Measurements from ENCODE around the gene SLC22A16.
A peak's percentile ranks its signal among the peaks of the same experiment; 100 is the strongest.
"Not testable (repeated sequence)": the region's sequence is repeated elsewhere in the genome, so short reads cannot be mapped to it uniquely, and the experiment has no call there.

The SLC22A16 gene

GRCh38 chr6:110517034-110517433 is 40.6 kb upstream of the SLC22A16 start:
- DNase-seq (ENCODE audit: insufficient read length, low spot score) (no peak), FAIRE-seq (no peak)
- TF ChIP-seq SPI1 (IDR thresholded peaks at IDR 0.05; ENCODE audit: low read depth, low read length) (no peak), TAF1 (IDR thresholded peaks at IDR 0.05; ENCODE audit: low read depth, low read length) (no peak), POU2F2 (IDR thresholded peaks at IDR 0.05; ENCODE audit: low read depth, low read length) (no peak), POLR2A (IDR thresholded peaks at IDR 0.05; ENCODE audit: low read depth, low read length) (no peak)

GRCh38 chr6:110514818-110515217 is 38.4 kb upstream of the SLC22A16 start:
- TF ChIP-seq SPI1 (IDR thresholded peaks at IDR 0.05; ENCODE audit: low read depth, low read length) (peak; percentile 93), POLR2AphosphoS5 (IDR thresholded peaks at IDR 0.05; ENCODE audit: low read depth, low read length) (no peak)
- DNase-seq (ENCODE audit: insufficient read length, low spot score) (no peak), FAIRE-seq (no peak)

GRCh38 chr6:110512991-110513390 is 36.6 kb upstream of the SLC22A16 start:
- FAIRE-seq, result no peak
- DNase-seq (ENCODE audit: insufficient read length, low spot score), result no peak
- TF ChIP-seq SPI1 (IDR thresholded peaks at IDR 0.05; ENCODE audit: low read depth, low read length), result no peak
- TF ChIP-seq POLR2A (IDR thresholded peaks at IDR 0.05; ENCODE audit: low read depth, low read length), result no peak
- no peak for TF ChIP-seq POU2F2 (IDR thresholded peaks at IDR 0.05; ENCODE audit: low read depth, low read length)
- no peak for TF ChIP-seq POLR2AphosphoS5 (IDR thresholded peaks at IDR 0.05; ENCODE audit: low read depth, low read length)
- no peak for TF ChIP-seq PAX5 (IDR thresholded peaks at IDR 0.05; ENCODE audit: insufficient read depth, low read length, severe bottlenecking)
- TF ChIP-seq TAF1 (IDR thresholded peaks at IDR 0.05; ENCODE audit: low read depth, low read length), result no peak

GRCh38 chr6:110512549-110512948 is 36.1 kb upstream of the SLC22A16 start:
- not testable (repeated sequence) for FAIRE-seq; DNase-seq (ENCODE audit: insufficient read length, low spot score)

- TF ChIP-seq POLR2A (IDR thresholded peaks at IDR 0.05; ENCODE audit: low read depth, low read length), result no peak
- TF ChIP-seq TAF1 (IDR thresholded peaks at IDR 0.05; ENCODE audit: low read depth, low read length), result no peak
- TF ChIP-seq POU2F2 (IDR thresholded peaks at IDR 0.05; ENCODE audit: low read depth, low read length), result no peak
- no peak for TF ChIP-seq POLR2AphosphoS5 (IDR thresholded peaks at IDR 0.05; ENCODE audit: low read depth, low read length)
- no peak for TF ChIP-seq SPI1 (IDR thresholded peaks at IDR 0.05; ENCODE audit: low read depth, low read length)
- TF ChIP-seq PAX5 (IDR thresholded peaks at IDR 0.05; ENCODE audit: insufficient read depth, low read length, severe bottlenecking), result no peak
- no peak for DNase-seq (ENCODE audit: insufficient read length, low spot score)
- FAIRE-seq, result no peak
These were observed 35.0 kb upstream of the SLC22A16 start for GRCh38 chr6:110511401-110511800.

- no peak for TF ChIP-seq PAX5 (IDR thresholded peaks at IDR 0.05; ENCODE audit: insufficient read depth, low read length, severe bottlenecking)
- TF ChIP-seq TAF1 (IDR thresholded peaks at IDR 0.05; ENCODE audit: low read depth, low read length), result no peak
- no peak for TF ChIP-seq SPI1 (IDR thresholded peaks at IDR 0.05; ENCODE audit: low read depth, low read length)
- no peak for TF ChIP-seq POLR2AphosphoS5 (IDR thresholded peaks at IDR 0.05; ENCODE audit: low read depth, low read length)
- no peak for TF ChIP-seq POU2F2 (IDR thresholded peaks at IDR 0.05; ENCODE audit: low read depth, low read length)
- TF ChIP-seq POLR2A (IDR thresholded peaks at IDR 0.05; ENCODE audit: low read depth, low read length), result no peak
- no peak for FAIRE-seq
These were observed 33.3 kb upstream of the SLC22A16 start for GRCh38 chr6:110509617-110510241.

GRCh38 chr6:110504891-110505290 is 28.5 kb upstream of the SLC22A16 start:
- not testable (repeated sequence) for DNase-seq (ENCODE audit: insufficient read length, low spot score); FAIRE-seq

More at GRCh38 chr6:110509617-110510241, 33.3 kb upstream of the SLC22A16 start:
- no peak for DNase-seq (ENCODE audit: insufficient read length, low spot score)

- TF ChIP-seq TAF1 (IDR thresholded peaks at IDR 0.05; ENCODE audit: low read depth, low read length) (no peak), SPI1 (IDR thresholded peaks at IDR 0.05; ENCODE audit: low read depth, low read length) (no peak), POU2F2 (IDR thresholded peaks at IDR 0.05; ENCODE audit: low read depth, low read length) (no peak), PAX5 (IDR thresholded peaks at IDR 0.05; ENCODE audit: insufficient read depth, low read length, severe bottlenecking) (no peak), POLR2AphosphoS5 (IDR thresholded peaks at IDR 0.05; ENCODE audit: low read depth, low read length) (no peak), POLR2A (IDR thresholded peaks at IDR 0.05; ENCODE audit: low read depth, low read length) (no peak)
- no peak for DNase-seq (ENCODE audit: insufficient read length, low spot score)
- FAIRE-seq, result no peak
These were observed 19.5 kb upstream of the SLC22A16 start for GRCh38 chr6:110495949-110496348.

- no peak for DNase-seq (ENCODE audit: insufficient read length, low spot score)
- TF ChIP-seq TAF1 (IDR thresholded peaks at IDR 0.05; ENCODE audit: low read depth, low read length), result no peak
- no peak for TF ChIP-seq PAX5 (IDR thresholded peaks at IDR 0.05; ENCODE audit: insufficient read depth, low read length, severe bottlenecking)
- no peak for TF ChIP-seq POU2F2 (IDR thresholded peaks at IDR 0.05; ENCODE audit: low read depth, low read length)
- TF ChIP-seq SPI1 (IDR thresholded peaks at IDR 0.05; ENCODE audit: low read depth, low read length), result no peak
- TF ChIP-seq POLR2A (IDR thresholded peaks at IDR 0.05; ENCODE audit: low read depth, low read length), result no peak
- no peak for FAIRE-seq
These were observed 16.9 kb upstream of the SLC22A16 start for GRCh38 chr6:110493253-110493800.

GRCh38 chr6:110492584-110492983 is 16.2 kb upstream of the SLC22A16 start:
- FAIRE-seq, result no peak
- DNase-seq (ENCODE audit: insufficient read length, low spot score), result no peak
- TF ChIP-seq PAX5 (IDR thresholded peaks at IDR 0.05; ENCODE audit: insufficient read depth, low read length, severe bottlenecking) (no peak), POLR2A (IDR thresholded peaks at IDR 0.05; ENCODE audit: low read depth, low read length) (no peak), SPI1 (IDR thresholded peaks at IDR 0.05; ENCODE audit: low read depth, low read length) (no peak), POLR2AphosphoS5 (IDR thresholded peaks at IDR 0.05; ENCODE audit: low read depth, low read length) (no peak), TAF1 (IDR thresholded peaks at IDR 0.05; ENCODE audit: low read depth, low read length) (no peak), POU2F2 (IDR thresholded peaks at IDR 0.05; ENCODE audit: low read depth, low read length) (no peak)

All from GM12891 (cell line).